Lower leg skin (tissue), 4 donors: ENCODE measurements around the gene GRIK4. TPM values are rescaled to one million over a fixed set of nuclear protein-coding genes. Genes with fewer than 3 reads are reported as not detected.

Experiments used
- DNase-seq, 2 donors: peaks; one replicate each; pipeline ENCODE4 v3.0.0-alpha.2; 2019; ENCODE audit warnings: low spot score in 2 of 2
- H3K4me3 ChIP-seq: fragments of 200-600 bp; sonication (generic); 2 replicates; pipeline ENCODE4 v1.5.1; 2017; ENCODE audit warnings: mild to moderate bottlenecking, low read depth; ENCODE audit not compliant: poor library complexity, severe bottlenecking
- POLR2A ChIP-seq, 2 donors: fragments of 450-650 bp; IDR thresholded peaks; one replicate each; pipeline ENCODE4 v1.6.1; 2016 to 2017; ENCODE audit warnings: antibody characterized with exemption in 2 of 2, mild to moderate bottlenecking in 1 of 2, moderate library complexity in 1 of 2
- WGBS, 2 donors: methylation state at CpG; one replicate each; pipeline ENCODE4 v1.1.5; 2018; 5-methylcytosine and 5-hydroxymethylcytosine counted together
- intact Hi-C: fragments of 100-400 bp; cut with DNase I; formaldehyde crosslinking; loops from one replicate; pipeline ENCODE4 v1.15.0; 2023; ENCODE audit warnings: low total_unique reads
- total RNA-seq, 4 donors: library from RNA; depleted of rRNA; stranded (reverse); fragments of >200 nt; gene quantifications; one replicate each; pipeline ENCODE4 v1.1.0, GENCODE V29; 2016
- TF ChIP-seq, protein P1 (sequence below), 3 donors: fragments of 450-650 bp; IDR thresholded peaks; one replicate each; pipeline ENCODE4 v1.5.1; 2016; ENCODE audit warnings: antibody characterized with exemption in 3 of 3, mild to moderate bottlenecking in 3 of 3, moderate library complexity in 2 of 3

Gene GRIK4
- total RNA-seq, 4 donors from 2014 or later: 0.06 to 0.67 TPM; not detected in 2

DNA sequence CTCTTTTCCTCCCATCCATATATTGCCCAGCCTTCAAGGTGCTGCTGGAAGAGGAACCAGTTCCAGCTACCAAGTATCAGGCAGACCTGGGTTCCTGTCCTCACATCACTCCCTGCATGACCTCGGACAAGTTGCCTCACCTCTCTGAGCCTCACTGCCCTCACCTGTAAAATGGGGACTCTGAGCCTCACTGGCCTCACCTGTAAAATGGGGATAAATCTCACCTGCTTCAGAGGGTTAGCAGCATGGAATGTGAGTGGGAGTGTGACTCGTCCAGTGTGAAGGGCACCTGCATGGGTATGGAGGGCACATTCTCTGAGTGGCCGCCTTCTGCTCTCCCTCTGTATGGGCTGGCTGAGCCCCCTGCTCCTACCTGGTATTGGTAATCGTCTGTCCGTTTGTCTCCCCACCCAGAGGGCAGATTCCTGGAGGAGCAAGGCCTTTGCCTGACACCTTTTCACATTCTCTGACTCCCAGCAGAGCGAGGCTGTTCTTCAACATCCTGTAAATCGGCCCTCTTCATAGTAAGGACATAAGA lies 3.7 kb downstream of the GRIK4 start:
- TF ChIP-seq, protein P1, sequence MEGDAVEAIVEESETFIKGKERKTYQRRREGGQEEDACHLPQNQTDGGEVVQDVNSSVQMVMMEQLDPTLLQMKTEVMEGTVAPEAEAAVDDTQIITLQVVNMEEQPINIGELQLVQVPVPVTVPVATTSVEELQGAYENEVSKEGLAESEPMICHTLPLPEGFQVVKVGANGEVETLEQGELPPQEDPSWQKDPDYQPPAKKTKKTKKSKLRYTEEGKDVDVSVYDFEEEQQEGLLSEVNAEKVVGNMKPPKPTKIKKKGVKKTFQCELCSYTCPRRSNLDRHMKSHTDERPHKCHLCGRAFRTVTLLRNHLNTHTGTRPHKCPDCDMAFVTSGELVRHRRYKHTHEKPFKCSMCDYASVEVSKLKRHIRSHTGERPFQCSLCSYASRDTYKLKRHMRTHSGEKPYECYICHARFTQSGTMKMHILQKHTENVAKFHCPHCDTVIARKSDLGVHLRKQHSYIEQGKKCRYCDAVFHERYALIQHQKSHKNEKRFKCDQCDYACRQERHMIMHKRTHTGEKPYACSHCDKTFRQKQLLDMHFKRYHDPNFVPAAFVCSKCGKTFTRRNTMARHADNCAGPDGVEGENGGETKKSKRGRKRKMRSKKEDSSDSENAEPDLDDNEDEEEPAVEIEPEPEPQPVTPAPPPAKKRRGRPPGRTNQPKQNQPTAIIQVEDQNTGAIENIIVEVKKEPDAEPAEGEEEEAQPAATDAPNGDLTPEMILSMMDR (IDR thresholded peaks at IDR 0.05): no peak
- 93 to 94% methylated on average over 7 of the region's 7 CpGs for WGBS, 2 donors
- DNase-seq: peak in 1 of 2 donors; percentile 37
- H3K4me3 ChIP-seq: no peak overlapping the region
- intact Hi-C loops: loop anchor here (10.0 kb wide), 1 partner anchor 170 kb away; no protein-coding TSS in a partner anchor

DNA sequence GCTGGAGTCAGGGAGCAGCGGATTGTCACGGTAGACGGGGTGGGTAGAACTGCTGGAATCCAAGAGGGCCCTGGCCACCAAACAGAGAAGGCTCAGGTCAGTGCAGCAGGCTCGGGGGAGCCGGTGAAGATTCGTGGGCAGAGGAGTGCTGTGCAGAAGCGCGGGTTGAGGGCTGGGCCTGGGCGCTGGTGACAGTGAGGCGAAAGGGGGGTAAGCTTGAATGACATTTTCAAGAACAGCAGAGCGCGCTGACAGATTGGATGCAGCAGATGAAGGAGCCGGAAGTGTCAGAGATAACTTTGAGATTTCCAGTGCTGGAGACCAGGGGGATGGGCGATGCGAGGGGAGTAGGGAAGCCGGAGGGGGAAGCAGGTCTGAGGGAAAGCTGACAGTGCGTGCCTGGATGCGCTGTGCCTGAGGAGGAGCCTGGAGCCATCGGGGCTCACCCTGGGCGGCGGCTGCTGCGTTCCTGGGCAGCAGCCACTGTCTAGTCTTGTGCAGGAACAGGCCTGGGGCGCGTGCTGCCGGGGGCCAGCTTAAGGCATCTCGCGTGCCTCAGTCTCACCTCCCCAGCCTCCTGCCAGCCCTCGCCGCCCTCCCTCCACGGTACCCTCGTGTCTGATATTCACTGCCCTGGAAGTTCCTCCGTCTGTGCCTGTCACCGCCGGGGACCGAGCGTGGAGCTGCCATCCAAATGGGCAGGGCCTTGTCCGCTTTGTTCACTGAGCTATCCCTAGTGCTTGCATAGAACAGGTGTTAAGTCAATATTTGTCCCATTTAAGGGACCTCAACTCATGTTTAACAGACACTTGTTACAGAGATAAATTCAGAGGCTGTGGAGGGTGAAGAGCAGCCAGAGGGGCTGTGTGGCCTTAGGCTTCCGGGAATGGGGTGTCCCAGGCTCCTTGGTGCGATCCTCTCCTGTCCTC lies 5.2 kb downstream of the GRIK4 start:
- DNase-seq: peak in 1 of 2 donors; percentile 78
- 31 to 36% methylated on average over 39 of the region's 39 CpGs for WGBS, 2 donors
- no peak overlapping the region for H3K4me3 ChIP-seq
- TF ChIP-seq, protein P1 (IDR thresholded peaks at IDR 0.05): no peak
- no peak for TF ChIP-seq POLR2A (IDR thresholded peaks at IDR 0.05)
- intact Hi-C loops: loop anchor here (10.0 kb wide), 1 partner anchor 168 kb away; no protein-coding TSS in a partner anchor

DNA sequence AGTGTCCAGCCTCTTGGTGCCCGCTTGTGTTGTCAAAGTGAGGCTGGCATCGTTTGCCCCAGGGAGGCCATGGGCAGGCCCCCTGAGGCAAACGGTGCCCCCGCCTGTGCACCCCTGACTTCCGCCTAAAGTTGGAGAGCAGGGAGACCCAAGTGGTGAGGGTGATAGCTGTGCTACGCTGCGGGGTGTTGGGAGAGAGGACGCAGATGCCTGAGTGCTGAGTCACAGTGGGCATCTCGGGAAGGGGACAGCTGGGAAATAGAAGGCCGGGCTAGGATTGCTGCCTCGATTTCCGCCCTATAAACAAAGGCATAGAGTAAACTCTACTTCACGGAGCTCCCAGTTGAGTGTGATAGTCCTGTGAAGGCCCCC lies 5.8 kb downstream of the GRIK4 start:
- intact Hi-C loops: loop anchor here (10.0 kb wide), 1 partner anchor 167 kb away; no protein-coding TSS in a partner anchor

DNA sequence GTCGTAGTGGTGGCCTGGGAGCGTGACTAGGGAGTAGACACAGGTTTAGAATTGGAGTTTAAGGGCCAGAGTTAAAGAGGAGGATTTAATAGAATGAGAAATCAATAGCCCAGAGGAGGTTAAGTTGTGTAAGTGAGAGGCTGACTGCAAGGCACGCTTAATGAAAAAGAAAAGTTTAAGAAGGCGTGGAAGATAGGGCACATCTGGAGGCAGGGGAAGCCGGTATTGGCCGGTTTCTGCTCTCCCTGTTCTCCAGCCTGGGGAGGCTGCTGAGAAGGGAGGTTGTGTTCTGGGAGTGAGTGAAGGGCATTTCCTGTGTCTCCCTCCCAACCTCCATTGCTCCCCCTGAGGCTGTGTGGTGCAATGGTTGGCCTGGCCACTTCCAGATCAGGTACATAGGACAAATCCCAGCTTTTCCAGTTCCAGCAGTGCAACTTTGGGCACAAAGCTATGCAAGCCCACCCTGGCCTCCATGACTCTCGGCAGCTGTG lies 6.3 kb downstream of the GRIK4 start:
- H3K4me3 ChIP-seq: no peak overlapping the region
- DNase-seq: peak in 1 of 2 donors; percentile 71
- 89 to 93% methylated on average over 7 of the region's 7 CpGs for WGBS, 2 donors
- TF ChIP-seq POLR2A (IDR thresholded peaks at IDR 0.05): no peak
- TF ChIP-seq, protein P1 (IDR thresholded peaks at IDR 0.05): no peak
- intact Hi-C loops: loop anchor here (10.0 kb wide), 1 partner anchor 167 kb away; no protein-coding TSS in a partner anchor

More for the DNA sequence above, 5.8 kb downstream of the GRIK4 start:
- 78 to 84% methylated on average over 13 of the region's 13 CpGs for WGBS, 2 donors
- DNase-seq: no peak
- TF ChIP-seq POLR2A (IDR thresholded peaks at IDR 0.05): no peak
- TF ChIP-seq, protein P1 (IDR thresholded peaks at IDR 0.05): no peak
- no peak overlapping the region for H3K4me3 ChIP-seq

DNA sequence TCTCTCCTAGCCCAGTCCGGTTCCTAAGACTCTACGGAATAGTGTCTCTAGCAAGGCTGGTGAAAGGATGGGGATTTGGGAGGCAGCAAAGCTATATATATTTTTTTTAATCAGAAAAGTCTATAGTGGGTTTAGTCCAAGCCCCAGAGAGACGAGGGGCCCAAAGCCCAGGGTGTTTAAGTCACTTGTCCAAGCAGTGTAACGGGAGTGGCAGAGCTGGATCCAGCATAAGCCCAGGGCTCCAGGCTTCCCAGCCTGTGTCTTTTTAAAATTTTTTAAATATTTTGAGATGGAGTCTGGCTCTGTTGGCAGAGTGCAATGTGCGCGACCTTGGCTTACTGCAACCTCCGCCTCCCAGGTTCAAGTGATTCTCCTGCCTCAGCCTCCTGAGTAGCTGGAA lies 6.8 kb downstream of the GRIK4 start:
- intact Hi-C loops: loop anchor here (10.0 kb wide), 1 partner anchor 166 kb away; no protein-coding TSS in a partner anchor
- peak in 1 of 2 donors; percentile 63 for DNase-seq
- no peak overlapping the region for H3K4me3 ChIP-seq
- WGBS, 2 donors: 91 to 95% methylated on average over 7 of the region's 7 CpGs
- TF ChIP-seq POLR2A (IDR thresholded peaks at IDR 0.05): no peak
- TF ChIP-seq, protein P1 (IDR thresholded peaks at IDR 0.05): no peak
